HEK293 (cell line): ENCODE results near the gene DUSP15.

Experiments used
- BCL11A ChIP-seq: fragments of 450-650 bp; formaldehyde crosslinking; IDR thresholded peaks from 2 replicates; pipeline ENCODE4 v1.5.1; 2016; ENCODE audit warnings: low read depth, missing biosample characterization, missing genetic modification characterization
- EGR2 ChIP-seq: fragments of 450-650 bp; formaldehyde crosslinking; IDR thresholded peaks from 2 replicates; pipeline ENCODE4 v1.5.1; 2016; ENCODE audit warnings: low read depth, missing biosample characterization, missing genetic modification characterization
- HOXD13 ChIP-seq: sonication (generic); formaldehyde crosslinking; IDR thresholded peaks from 2 replicates; pipeline ENCODE4 v1.8.0; 2022; ENCODE audit warnings: missing genetic modification reagents, borderline replicate concordance
- KLF7 ChIP-seq: fragments of 450-650 bp; formaldehyde crosslinking; IDR thresholded peaks from 2 replicates; pipeline ENCODE4 v1.5.1; 2016; ENCODE audit warnings: missing biosample characterization, missing genetic modification characterization, borderline replicate concordance
- MYNN ChIP-seq: fragments of 450-650 bp; formaldehyde crosslinking; IDR thresholded peaks from 2 replicates; pipeline ENCODE4 v1.5.1; 2016; ENCODE audit warnings: missing biosample characterization, missing genetic modification characterization, borderline replicate concordance
- MZF1 ChIP-seq: fragments of 450-650 bp; formaldehyde crosslinking; IDR thresholded peaks from 2 replicates; pipeline ENCODE4 v1.5.1; 2017; ENCODE audit warnings: missing biosample characterization, missing genetic modification characterization, borderline replicate concordance
- OVOL3 ChIP-seq: fragments of 450-650 bp; formaldehyde crosslinking; IDR thresholded peaks from 2 replicates; pipeline ENCODE4 v1.5.1; 2016; ENCODE audit warnings: missing biosample characterization, missing genetic modification characterization
- PRDM1 ChIP-seq: fragments of 450-650 bp; formaldehyde crosslinking; IDR thresholded peaks from 2 replicates; pipeline ENCODE4; 2016; ENCODE audit warnings: missing biosample characterization, missing genetic modification characterization
- SALL2 ChIP-seq: fragments of 450-650 bp; formaldehyde crosslinking; IDR thresholded peaks from 2 replicates; pipeline ENCODE4 v1.5.0; 2017; ENCODE audit warnings: missing biosample characterization, mild to moderate bottlenecking, missing genetic modification characterization, borderline replicate concordance
- SCRT1 ChIP-seq: fragments of 450-650 bp; formaldehyde crosslinking; IDR thresholded peaks from 2 replicates; pipeline ENCODE4 v1.5.1; 2016; ENCODE audit warnings: missing biosample characterization, missing genetic modification characterization, borderline replicate concordance
- WT1 ChIP-seq: fragments of 450-650 bp; formaldehyde crosslinking; IDR thresholded peaks from 2 replicates; pipeline ENCODE4 v1.5.1; 2016; ENCODE audit warnings: missing biosample characterization, missing genetic modification characterization
- ZBTB1 ChIP-seq: fragments of 450-650 bp; formaldehyde crosslinking; IDR thresholded peaks from 2 replicates; pipeline ENCODE4 v1.5.1; 2016; ENCODE audit warnings: missing biosample characterization, missing genetic modification characterization
- ZBTB21 ChIP-seq: fragments of 450-650 bp; formaldehyde crosslinking; IDR thresholded peaks from 2 replicates; pipeline ENCODE4 v1.5.1; 2017; ENCODE audit warnings: missing biosample characterization, missing genetic modification characterization
- ZBTB8A ChIP-seq: fragments of 450-650 bp; formaldehyde crosslinking; IDR thresholded peaks from 2 replicates; pipeline ENCODE4 v1.5.1; 2016; ENCODE audit warnings: missing biosample characterization, missing genetic modification characterization
- ZFP3 ChIP-seq: fragments of 450-650 bp; formaldehyde crosslinking; IDR thresholded peaks from 2 replicates; pipeline ENCODE4 v1.5.1; 2016; ENCODE audit warnings: low read depth, missing biosample characterization, missing genetic modification characterization
- ZNF114 ChIP-seq: fragments of 450-650 bp; formaldehyde crosslinking; IDR thresholded peaks from 2 replicates; pipeline ENCODE4 v1.5.0; 2017; ENCODE audit warnings: missing biosample characterization, missing genetic modification characterization
- ZNF239 ChIP-seq: fragments of 450-650 bp; formaldehyde crosslinking; IDR thresholded peaks from 2 replicates; pipeline ENCODE4 v1.5.1; 2016; ENCODE audit warnings: missing biosample characterization, missing genetic modification characterization
- ZNF266 ChIP-seq: fragments of 450-650 bp; formaldehyde crosslinking; IDR thresholded peaks from 2 replicates; pipeline ENCODE4 v1.5.1; 2016; ENCODE audit warnings: missing biosample characterization, missing genetic modification characterization, low read depth
- ZNF341 ChIP-seq: fragments of 450-650 bp; formaldehyde crosslinking; IDR thresholded peaks from 2 replicates; pipeline ENCODE4; 2016; ENCODE audit warnings: low read depth, missing biosample characterization, missing genetic modification characterization
- ZNF473 ChIP-seq: fragments of 450-650 bp; formaldehyde crosslinking; IDR thresholded peaks from 2 replicates; pipeline ENCODE4 v1.5.1; 2017; ENCODE audit warnings: missing biosample characterization, missing genetic modification characterization
- ZNF549 ChIP-seq: fragments of 450-650 bp; IDR thresholded peaks from 2 replicates; pipeline ENCODE4 v1.5.1; 2018; ENCODE audit warnings: missing biosample characterization, missing genetic modification characterization, mild to moderate bottlenecking, inconsistent platforms, moderate library complexity
- ZNF555 ChIP-seq: fragments of 450-650 bp; formaldehyde crosslinking; conservative IDR thresholded peaks from 2 replicates; pipeline ENCODE4 v1.5.1; 2017; ENCODE audit warnings: missing biosample characterization, mild to moderate bottlenecking, missing genetic modification characterization, inconsistent platforms
- ZNF571 ChIP-seq: fragments of 450-650 bp; formaldehyde crosslinking; IDR thresholded peaks from 2 replicates; pipeline ENCODE4 v1.5.0; 2017; ENCODE audit warnings: missing biosample characterization, missing genetic modification characterization
- ZNF624 ChIP-seq: fragments of 450-650 bp; formaldehyde crosslinking; IDR thresholded peaks from 2 replicates; pipeline ENCODE4 v1.5.1; 2017; ENCODE audit warnings: missing biosample characterization, missing genetic modification characterization
- ZNF654 ChIP-seq: fragments of 450-650 bp; formaldehyde crosslinking; IDR thresholded peaks from 2 replicates; pipeline ENCODE4 v1.5.1; 2016; ENCODE audit warnings: low read depth, missing biosample characterization, missing genetic modification characterization
- ZNF660 ChIP-seq: fragments of 450-650 bp; IDR thresholded peaks from 2 replicates; pipeline ENCODE4 v1.5.1; 2018; ENCODE audit warnings: missing biosample characterization, mild to moderate bottlenecking, missing genetic modification characterization
- ZNF670 ChIP-seq: fragments of 450-650 bp; formaldehyde crosslinking; IDR thresholded peaks from 2 replicates; pipeline ENCODE4 v1.5.1; 2016; ENCODE audit warnings: missing biosample characterization, missing genetic modification characterization, low read depth
- ZNF677 ChIP-seq: fragments of 450-650 bp; IDR thresholded peaks from 2 replicates; pipeline ENCODE4 v1.5.0; 2018; ENCODE audit warnings: missing biosample characterization, mild to moderate bottlenecking, missing genetic modification characterization, moderate library complexity
- ZNF701 ChIP-seq: fragments of 450-650 bp; formaldehyde crosslinking; IDR thresholded peaks from 2 replicates; pipeline ENCODE4 v1.5.1; 2016; ENCODE audit warnings: missing biosample characterization, missing genetic modification characterization
- ZNF747 ChIP-seq: fragments of 450-650 bp; formaldehyde crosslinking; IDR thresholded peaks from 2 replicates; pipeline ENCODE4 v1.5.1; 2016; ENCODE audit warnings: missing biosample characterization, missing genetic modification characterization
- ZNF791 ChIP-seq: fragments of 450-650 bp; formaldehyde crosslinking; IDR thresholded peaks from 2 replicates; pipeline ENCODE4 v1.5.1; 2016; ENCODE audit warnings: missing biosample characterization, missing genetic modification characterization
- ZNF792 ChIP-seq: fragments of 450-650 bp; formaldehyde crosslinking; IDR thresholded peaks from 2 replicates; pipeline ENCODE4 v1.5.1; 2016; ENCODE audit warnings: missing biosample characterization, missing genetic modification characterization
- TF ChIP-seq, protein P1 (sequence below): fragments of 450-650 bp; IDR thresholded peaks from 2 replicates; pipeline ENCODE4 v1.5.1; 2018; ENCODE audit warnings: missing biosample characterization, missing genetic modification characterization
- TF ChIP-seq, protein P2 (sequence below): fragments of 450-650 bp; formaldehyde crosslinking; IDR thresholded peaks from 2 replicates; pipeline ENCODE4 v1.5.1; 2017; ENCODE audit warnings: missing biosample characterization, mild to moderate bottlenecking, missing genetic modification characterization, moderate library complexity
- TF ChIP-seq, protein P3 (sequence below): fragments of 450-650 bp; formaldehyde crosslinking; IDR thresholded peaks from 2 replicates; pipeline ENCODE4 v1.5.1; 2017; ENCODE audit warnings: missing biosample characterization, missing genetic modification characterization
- TF ChIP-seq, protein P4 (sequence below): fragments of 450-650 bp; formaldehyde crosslinking; IDR thresholded peaks from 2 replicates; pipeline ENCODE4 v1.5.1; 2016; ENCODE audit warnings: missing biosample characterization, missing genetic modification characterization

The DUSP15 gene

DNA sequence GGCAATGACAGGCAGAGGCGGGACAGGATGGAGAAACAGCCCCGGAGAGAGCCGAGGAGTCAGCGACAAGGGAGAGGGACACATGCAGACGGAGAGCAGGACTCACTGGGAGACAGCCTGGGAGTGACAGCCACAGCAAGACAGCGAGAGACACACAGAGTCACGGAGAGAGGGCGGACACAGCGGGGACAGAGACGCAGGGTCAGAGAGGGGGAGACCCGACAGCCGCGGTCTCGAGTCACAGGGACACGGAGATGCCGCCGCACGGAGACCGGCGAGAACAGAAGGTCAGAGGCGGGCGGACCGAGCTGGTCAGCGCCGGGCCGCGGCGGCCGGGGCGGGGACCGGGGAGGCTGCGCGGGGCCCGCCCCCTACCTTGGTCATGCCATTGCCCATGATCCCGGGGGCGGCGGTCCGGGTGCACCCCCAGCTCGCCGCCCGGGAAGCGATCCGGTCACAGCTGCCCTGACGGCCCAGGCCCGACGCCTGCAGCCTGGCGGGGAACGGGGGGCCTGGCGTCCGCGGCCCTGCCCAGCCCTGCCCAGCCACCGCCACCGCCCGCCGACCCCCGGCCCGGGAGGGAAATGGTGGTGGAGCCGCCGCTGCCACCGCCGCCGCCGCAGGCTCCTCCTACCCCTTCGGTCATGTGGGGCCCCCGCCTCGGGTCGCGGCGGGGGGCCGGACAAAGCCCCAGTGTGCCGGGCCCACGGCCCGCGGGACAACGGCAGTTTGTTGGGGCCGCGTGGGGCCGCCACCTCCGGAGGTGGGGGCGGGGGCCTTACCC is at the start of gene DUSP15, which contains the start of gene TTLL9 (continued):
- TF ChIP-seq, protein P1, sequence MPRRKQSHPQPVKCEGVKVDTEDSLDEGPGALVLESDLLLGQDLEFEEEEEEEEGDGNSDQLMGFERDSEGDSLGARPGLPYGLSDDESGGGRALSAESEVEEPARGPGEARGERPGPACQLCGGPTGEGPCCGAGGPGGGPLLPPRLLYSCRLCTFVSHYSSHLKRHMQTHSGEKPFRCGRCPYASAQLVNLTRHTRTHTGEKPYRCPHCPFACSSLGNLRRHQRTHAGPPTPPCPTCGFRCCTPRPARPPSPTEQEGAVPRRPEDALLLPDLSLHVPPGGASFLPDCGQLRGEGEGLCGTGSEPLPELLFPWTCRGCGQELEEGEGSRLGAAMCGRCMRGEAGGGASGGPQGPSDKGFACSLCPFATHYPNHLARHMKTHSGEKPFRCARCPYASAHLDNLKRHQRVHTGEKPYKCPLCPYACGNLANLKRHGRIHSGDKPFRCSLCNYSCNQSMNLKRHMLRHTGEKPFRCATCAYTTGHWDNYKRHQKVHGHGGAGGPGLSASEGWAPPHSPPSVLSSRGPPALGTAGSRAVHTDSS (tag by site-specific recombination), result no peak
- TF ChIP-seq ZNF670 (tag by site-specific recombination) (no peak), ZNF701 (tag by site-specific recombination) (no peak), ZNF239 (tag by site-specific recombination) (no peak), ZBTB1 (no peak), SALL2 (tag by site-specific recombination) (no peak), ZBTB8A (tag by site-specific recombination) (no peak), PRDM1 (no peak), BCL11A (tag by site-specific recombination) (0 out of 2 replicates have a peak, but pooled peaks have one; percentile 31), HOXD13 (CRISPR knock-in tag) (no peak), ZFP3 (tag by site-specific recombination) (no peak), MYNN (tag by site-specific recombination) (no peak), ZNF266 (tag by site-specific recombination) (no peak), ZNF747 (no peak), ZNF341 (peak; percentile 35), ZNF660 (tag by site-specific recombination) (no peak), ZNF654 (tag by site-specific recombination) (no peak), KLF7 (no peak), ZNF555 (no peak), ZNF624 (tag by site-specific recombination) (no peak), OVOL3 (no peak), ZNF677 (tag by site-specific recombination) (no peak), ZNF792 (no peak), EGR2 (tag by site-specific recombination) (peak; percentile 50; the same call in 1 of the 2 replicates), ZNF549 (tag by site-specific recombination) (no peak), ZNF791 (no peak), MZF1 (no peak), WT1 (0 out of 2 replicates have a peak, but pooled peaks have one; percentile 33), SCRT1 (tag by site-specific recombination) (no peak), ZBTB21 (no peak), ZNF571 (no peak), ZNF473 (tag by site-specific recombination) (no peak), ZNF114 (no peak)
- TF ChIP-seq, protein P2, sequence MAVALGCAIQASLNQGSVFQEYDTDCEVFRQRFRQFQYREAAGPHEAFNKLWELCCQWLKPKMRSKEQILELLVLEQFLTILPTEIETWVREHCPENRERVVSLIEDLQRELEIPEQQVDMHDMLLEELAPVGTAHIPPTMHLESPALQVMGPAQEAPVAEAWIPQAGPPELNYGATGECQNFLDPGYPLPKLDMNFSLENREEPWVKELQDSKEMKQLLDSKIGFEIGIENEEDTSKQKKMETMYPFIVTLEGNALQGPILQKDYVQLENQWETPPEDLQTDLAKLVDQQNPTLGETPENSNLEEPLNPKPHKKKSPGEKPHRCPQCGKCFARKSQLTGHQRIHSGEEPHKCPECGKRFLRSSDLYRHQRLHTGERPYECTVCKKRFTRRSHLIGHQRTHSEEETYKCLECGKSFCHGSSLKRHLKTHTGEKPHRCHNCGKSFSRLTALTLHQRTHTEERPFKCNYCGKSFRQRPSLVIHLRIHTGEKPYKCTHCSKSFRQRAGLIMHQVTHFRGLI (tag by site-specific recombination), result no peak
- TF ChIP-seq, protein P3, sequence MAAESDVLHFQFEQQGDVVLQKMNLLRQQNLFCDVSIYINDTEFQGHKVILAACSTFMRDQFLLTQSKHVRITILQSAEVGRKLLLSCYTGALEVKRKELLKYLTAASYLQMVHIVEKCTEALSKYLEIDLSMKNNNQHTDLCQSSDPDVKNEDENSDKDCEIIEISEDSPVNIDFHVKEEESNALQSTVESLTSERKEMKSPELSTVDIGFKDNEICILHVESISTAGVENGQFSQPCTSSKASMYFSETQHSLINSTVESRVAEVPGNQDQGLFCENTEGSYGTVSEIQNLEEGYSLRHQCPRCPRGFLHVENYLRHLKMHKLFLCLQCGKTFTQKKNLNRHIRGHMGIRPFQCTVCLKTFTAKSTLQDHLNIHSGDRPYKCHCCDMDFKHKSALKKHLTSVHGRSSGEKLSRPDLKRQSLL (tag by site-specific recombination), result peak; percentile 21; the same call in 1 of the 2 replicates
- TF ChIP-seq, protein P4, sequence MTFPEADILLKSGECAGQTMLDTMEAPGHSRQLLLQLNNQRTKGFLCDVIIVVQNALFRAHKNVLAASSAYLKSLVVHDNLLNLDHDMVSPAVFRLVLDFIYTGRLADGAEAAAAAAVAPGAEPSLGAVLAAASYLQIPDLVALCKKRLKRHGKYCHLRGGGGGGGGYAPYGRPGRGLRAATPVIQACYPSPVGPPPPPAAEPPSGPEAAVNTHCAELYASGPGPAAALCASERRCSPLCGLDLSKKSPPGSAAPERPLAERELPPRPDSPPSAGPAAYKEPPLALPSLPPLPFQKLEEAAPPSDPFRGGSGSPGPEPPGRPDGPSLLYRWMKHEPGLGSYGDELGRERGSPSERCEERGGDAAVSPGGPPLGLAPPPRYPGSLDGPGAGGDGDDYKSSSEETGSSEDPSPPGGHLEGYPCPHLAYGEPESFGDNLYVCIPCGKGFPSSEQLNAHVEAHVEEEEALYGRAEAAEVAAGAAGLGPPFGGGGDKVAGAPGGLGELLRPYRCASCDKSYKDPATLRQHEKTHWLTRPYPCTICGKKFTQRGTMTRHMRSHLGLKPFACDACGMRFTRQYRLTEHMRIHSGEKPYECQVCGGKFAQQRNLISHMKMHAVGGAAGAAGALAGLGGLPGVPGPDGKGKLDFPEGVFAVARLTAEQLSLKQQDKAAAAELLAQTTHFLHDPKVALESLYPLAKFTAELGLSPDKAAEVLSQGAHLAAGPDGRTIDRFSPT (tag by site-specific recombination), result no peak
